Spleen (tissue), 11 donors: ENCODE results near the gene EEF2K. TPM values are rescaled to one million over a fixed set of nuclear protein-coding genes. Genes with fewer than 3 reads are reported as not detected.

Source experiments
- DNase-seq: peaks from one replicate; pipeline ENCODE4 v3.0.0-alpha.2; 2020
- H3K27ac ChIP-seq, 8 donors: fragments of 200-600 bp; sonication (generic) in 7 of 8; 1 replicate in 4 of 8; 2 replicates in 4 of 8; pipeline versions ENCODE4 v1.5.0 to v1.8.0; 2016 to 2021; ENCODE audit warnings: inconsistent platforms in 4 of 8, mild to moderate bottlenecking in 4 of 8, moderate library complexity in 1 of 8
- H3K27me3 ChIP-seq, 7 donors: fragments of 200-600 bp; sonication (generic) in 6 of 7; replicated peaks in 1 of 7; 1 replicate in 4 of 7; 2 replicates in 3 of 7; pipeline versions ENCODE4 v1.5.0 to v1.8.0; 2016 to 2021; ENCODE audit warnings: inconsistent platforms in 3 of 7, mild to moderate bottlenecking in 1 of 7
- H3K36me3 ChIP-seq, 6 donors: fragments of 200-600 bp; sonication (generic) in 5 of 6; 1 replicate in 4 of 6; 2 replicates in 2 of 6; pipeline versions ENCODE4 v1.5.0 to v1.8.0; 2016 to 2021; ENCODE audit warnings: inconsistent platforms in 2 of 6
- H3K4me1 ChIP-seq, 6 donors: fragments of 200-600 bp; sonication (generic) in 5 of 6; 1 replicate in 3 of 6; 2 replicates in 3 of 6; pipeline versions ENCODE4 v1.5.0 to v1.8.0; 2016 to 2021; ENCODE audit warnings: inconsistent platforms in 3 of 6
- H3K4me3 ChIP-seq, 8 donors: fragments of 200-600 bp; sonication (generic) in 7 of 8; 1 replicate in 4 of 8; 2 replicates in 4 of 8; pipeline versions ENCODE4 v1.5.0 to v1.8.0; 2016 to 2021; ENCODE audit warnings: inconsistent platforms in 4 of 8, mild to moderate bottlenecking in 4 of 8, moderate library complexity in 2 of 8
- H3K9me3 ChIP-seq, 8 donors: fragments of 200-600 bp; sonication (generic) in 7 of 8; 1 replicate in 4 of 8; 2 replicates in 4 of 8; pipeline versions ENCODE4 v1.5.0 to v1.8.0; 2016 to 2021; ENCODE audit warnings: inconsistent platforms in 4 of 8
- POLR2A ChIP-seq, 3 donors: fragments of 450-650 bp; IDR thresholded peaks; one replicate each; pipeline ENCODE4 v1.5.1; 2017; ENCODE audit warnings: antibody characterized with exemption in 3 of 3, mild to moderate bottlenecking in 1 of 3
- POLR2AphosphoS5 ChIP-seq, 3 donors: sonication (generic); formaldehyde crosslinking; IDR thresholded peaks; one replicate each; pipeline ENCODE4 v1.5.1; 2017; ENCODE audit warnings: antibody characterized with exemption in 3 of 3
- WGBS, 5 donors: extraction: QIAGEN DNeasy Blood & Tissue Kit in 3 of 5; methylation state at CpG; one replicate each; pipeline versions ENCODE4 v1.1.5 to v1.1.7; 2013 to 2018; 5-methylcytosine and 5-hydroxymethylcytosine counted together
- intact Hi-C: fragments of 100-400 bp; cut with DNase I; formaldehyde crosslinking; loops from one replicate; pipeline ENCODE4 v1.15.0; 2023; ENCODE audit warnings: low total_unique reads
- polyA plus RNA-seq, 3 donors: library from polyadenylated mRNA; stranded (reverse); fragments of 200-250 nt; gene quantifications; one replicate each; pipeline ENCODE4 v1.2.1, GENCODE V29; 2013
- total RNA-seq, 7 donors: library from RNA; depleted of rRNA in 3 of 7; stranded (reverse); fragments of >200 nt in 3 of 7; fragmentation: NEBNext Ultra II Directional in 4 of 7; extraction: Animal tissue kit (Norgen Biotek cat#: 25700) in 4 of 7; gene quantifications; one replicate each; pipeline versions ENCODE4 v1.1.0 to v1.2.1, GENCODE V29; 2016 to 2021
- TF ChIP-seq, protein P1 (sequence below), 11 experiments: fragments of 200-600 bp in 7 of 11; fragments of 450-650 bp in 4 of 11; sonication (generic) in 4 of 11; IDR thresholded peaks in 8 of 11; conservative IDR thresholded peaks in 3 of 11; 1 replicate in 7 of 11; 2 replicates in 4 of 11; pipeline versions ENCODE4 v1.4.0 to v1.8.0; 2016 to 2021; ENCODE audit warnings: antibody characterized with exemption in 11 of 11, inconsistent platforms in 4 of 11, mild to moderate bottlenecking in 1 of 11
- donor health status: healthy with polysubstance abuse.
- donor health status: DM: no; HTN: no; CAD: no; lungs with moderate emphysema.
- donor health status: DM: no; HTN: no; CAD: no.
- donor health status: Bipolar disorder and iron deficiency.
- donor health status: healthy.
- donor health status: DM: no; HTN: no; CAD: no.
- donor health status: DM: yes; HTN: yes; CAD: no.

EEF2K gene
- total and polyA plus RNA-seq, 10 donors = 2.4 to 37.7 (median 24.4) TPM

DNA sequence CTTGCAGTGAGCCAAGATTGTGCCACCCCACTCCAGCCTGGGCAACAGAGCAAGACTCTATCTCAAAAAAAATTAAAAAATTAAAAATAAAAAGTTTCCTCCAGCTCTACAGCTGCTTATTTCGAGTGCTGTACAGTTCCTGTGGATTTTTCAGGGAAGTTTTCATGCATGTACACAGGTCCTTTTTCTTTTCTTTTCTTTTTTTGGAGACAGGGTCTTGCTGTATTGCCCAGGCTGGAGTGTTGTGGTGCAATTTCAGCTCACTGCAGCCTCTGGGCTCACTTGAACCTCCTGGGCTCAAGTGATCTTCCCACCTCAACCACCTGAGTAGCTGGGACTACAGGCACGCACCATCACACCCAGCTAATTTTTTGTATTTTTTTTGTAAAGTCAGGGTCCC, 15.9 kb downstream of the EEF2K start:
- H3K36me3 ChIP-seq = peaks cover 0 to 26% (median 6%) of the 10 kb centered on the region in 6 donors
- H3K4me3 ChIP-seq = no peak overlapping the region
- no peak for DNase-seq
- intact Hi-C loops = no loop called here
- no peak overlapping the region for H3K27ac ChIP-seq
- 89 to 100% (median 96%) methylated on average over 2 of the region's 2 CpGs for WGBS, 5 donors
- no peak for TF ChIP-seq POLR2AphosphoS5 (IDR thresholded peaks at IDR 0.05)
- TF ChIP-seq, protein P1, sequence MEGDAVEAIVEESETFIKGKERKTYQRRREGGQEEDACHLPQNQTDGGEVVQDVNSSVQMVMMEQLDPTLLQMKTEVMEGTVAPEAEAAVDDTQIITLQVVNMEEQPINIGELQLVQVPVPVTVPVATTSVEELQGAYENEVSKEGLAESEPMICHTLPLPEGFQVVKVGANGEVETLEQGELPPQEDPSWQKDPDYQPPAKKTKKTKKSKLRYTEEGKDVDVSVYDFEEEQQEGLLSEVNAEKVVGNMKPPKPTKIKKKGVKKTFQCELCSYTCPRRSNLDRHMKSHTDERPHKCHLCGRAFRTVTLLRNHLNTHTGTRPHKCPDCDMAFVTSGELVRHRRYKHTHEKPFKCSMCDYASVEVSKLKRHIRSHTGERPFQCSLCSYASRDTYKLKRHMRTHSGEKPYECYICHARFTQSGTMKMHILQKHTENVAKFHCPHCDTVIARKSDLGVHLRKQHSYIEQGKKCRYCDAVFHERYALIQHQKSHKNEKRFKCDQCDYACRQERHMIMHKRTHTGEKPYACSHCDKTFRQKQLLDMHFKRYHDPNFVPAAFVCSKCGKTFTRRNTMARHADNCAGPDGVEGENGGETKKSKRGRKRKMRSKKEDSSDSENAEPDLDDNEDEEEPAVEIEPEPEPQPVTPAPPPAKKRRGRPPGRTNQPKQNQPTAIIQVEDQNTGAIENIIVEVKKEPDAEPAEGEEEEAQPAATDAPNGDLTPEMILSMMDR (IDR thresholded peaks at IDR 0.05 in 8 of 11, conservative IDR thresholded peaks at IDR 0.05 in 3 of 11) = no peak
- no peak for TF ChIP-seq POLR2A (IDR thresholded peaks at IDR 0.05)
- no peaks in the 10 kb centered on the region for H3K9me3 ChIP-seq
- no peaks in the 10 kb centered on the region for H3K27me3 ChIP-seq
- H3K4me1 ChIP-seq = peaks cover 0 to 28% (median 14%) of the 10 kb centered on the region in 6 donors

DNA sequence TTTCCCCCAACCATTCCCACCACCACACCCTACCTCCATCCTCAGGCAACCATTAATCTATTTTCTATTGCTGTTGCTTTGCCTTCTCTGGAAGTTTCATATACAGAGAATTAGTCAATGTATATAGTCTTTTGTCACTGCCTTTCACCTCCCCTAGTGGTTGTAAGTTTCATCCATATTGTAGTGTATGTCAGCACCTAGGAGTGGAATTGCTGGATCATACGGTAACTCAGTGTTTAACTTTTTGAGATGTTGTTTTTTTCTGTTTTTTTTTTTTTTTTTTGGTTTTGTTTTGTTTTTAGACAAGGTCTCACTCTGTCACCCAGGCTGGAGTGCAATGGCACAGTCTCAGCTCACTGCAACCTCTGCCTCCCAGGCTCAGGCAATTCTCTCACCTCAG, 16.9 kb downstream of the EEF2K start:
- H3K27ac ChIP-seq = no peak overlapping the region
- no peaks in the 10 kb centered on the region for H3K9me3 ChIP-seq
- intact Hi-C loops = no loop called here
- no peak for DNase-seq
- TF ChIP-seq POLR2A (IDR thresholded peaks at IDR 0.05) (no peak), POLR2AphosphoS5 (IDR thresholded peaks at IDR 0.05) (no peak)
- TF ChIP-seq, protein P1 (IDR thresholded peaks at IDR 0.05 in 8 of 11, conservative IDR thresholded peaks at IDR 0.05 in 3 of 11) = no peak
- no peak overlapping the region for H3K4me3 ChIP-seq
- H3K36me3 ChIP-seq = peaks cover 0 to 36% (median 7%) of the 10 kb centered on the region in 6 donors
- H3K4me1 ChIP-seq = peaks cover 0 to 20% (median 9%) of the 10 kb centered on the region in 6 donors
- no peaks in the 10 kb centered on the region for H3K27me3 ChIP-seq
- 86 to 96% (median 93%) methylated on average over 1 of the region's 1 CpG for WGBS, 5 donors

DNA sequence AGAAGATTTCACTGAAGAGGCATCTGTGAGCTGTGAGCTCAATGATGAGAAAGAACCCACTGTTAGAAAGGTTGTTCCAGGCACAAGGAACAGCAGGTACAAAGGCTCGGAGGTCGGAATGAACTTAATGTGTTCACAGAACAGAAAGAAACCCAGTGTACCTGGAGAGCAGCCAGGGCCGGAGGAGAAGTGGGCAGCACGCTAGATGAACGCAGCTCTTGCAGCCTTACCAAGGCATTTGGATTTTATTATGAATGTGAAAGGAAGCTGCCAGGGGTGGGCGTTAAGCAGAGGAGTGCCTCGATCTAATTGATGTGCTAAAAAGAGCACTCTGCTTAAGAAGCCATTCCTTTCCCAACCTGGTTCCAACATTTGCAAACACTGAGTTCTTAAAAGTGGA, 19.0 kb downstream of the EEF2K start:
- Histone ChIP-seq H3K4me1 (peaks cover 0 to 14% (median 3%) of the 10 kb centered on the region in 6 donors), H3K4me3 (no peak overlapping the region), H3K27ac (no peak overlapping the region), H3K36me3 (peaks cover 0 to 57% (median 19%) of the 10 kb centered on the region in 6 donors), H3K27me3 (no peaks in the 10 kb centered on the region), H3K9me3 (no peaks in the 10 kb centered on the region)
- intact Hi-C loops = no loop called here
- WGBS, 5 donors = 72 to 82% (median 79%) methylated on average over 7 of the region's 7 CpGs
- no peak for TF ChIP-seq POLR2AphosphoS5 (IDR thresholded peaks at IDR 0.05)
- TF ChIP-seq, protein P1 (IDR thresholded peaks at IDR 0.05 in 8 of 11, conservative IDR thresholded peaks at IDR 0.05 in 3 of 11) = no peak
- TF ChIP-seq POLR2A (IDR thresholded peaks at IDR 0.05) = no peak
- DNase-seq = no peak

DNA sequence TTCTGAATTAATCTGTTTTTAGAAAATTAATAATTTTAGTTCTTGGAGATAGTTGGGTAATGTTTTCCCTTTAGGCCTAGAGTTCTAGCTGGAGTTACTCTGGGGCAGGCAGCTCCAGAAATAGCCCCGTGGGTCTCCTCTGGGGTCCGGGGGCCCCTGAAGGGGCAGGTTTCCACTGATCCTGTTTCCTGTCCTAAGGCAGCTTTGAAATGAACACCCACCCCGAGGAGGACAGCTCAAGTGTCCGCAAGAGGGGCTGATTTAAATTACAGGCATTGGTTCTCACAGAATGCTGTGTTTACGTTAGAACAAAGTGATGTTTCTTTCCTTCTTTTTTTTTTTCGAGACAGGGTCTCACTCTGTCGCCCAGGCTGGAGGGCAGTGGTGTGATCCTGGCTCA, 23.8 kb downstream of the EEF2K start:
- no peak overlapping the region for H3K4me3 ChIP-seq
- 64 to 77% (median 74%) methylated on average over 7 of the region's 7 CpGs for WGBS, 5 donors
- peaks cover 0 to 4% (median 0%) of the 10 kb centered on the region in 6 donors for H3K4me1 ChIP-seq
- no peak for DNase-seq
- H3K36me3 ChIP-seq = peaks cover 0 to 86% (median 25%) of the 10 kb centered on the region in 6 donors
- intact Hi-C loops = no loop called here
- no peaks in the 10 kb centered on the region for H3K9me3 ChIP-seq
- no peak overlapping the region for H3K27ac ChIP-seq
- TF ChIP-seq, protein P1 (IDR thresholded peaks at IDR 0.05 in 8 of 11, conservative IDR thresholded peaks at IDR 0.05 in 3 of 11) = no peak
- TF ChIP-seq POLR2A (IDR thresholded peaks at IDR 0.05) = no peak
- no peak for TF ChIP-seq POLR2AphosphoS5 (IDR thresholded peaks at IDR 0.05)
- no peaks in the 10 kb centered on the region for H3K27me3 ChIP-seq
